Right lobe of liver (tissue), 6 donors: ENCODE results near the gene EIF3K. TPM values are rescaled to one million over a fixed set of nuclear protein-coding genes. Genes with fewer than 3 reads are reported as not detected.

Source experiments
- ATAC-seq, 4 donors: fragments of 200-7000 bp; cut with Tn5 transposase; one replicate each; pipeline ENCODE4 v1.9.1; 2020; ENCODE audit warnings: mild to moderate bottlenecking in 4 of 4, moderate library complexity in 4 of 4
- DNase-seq, 3 donors: peaks; one replicate each; pipeline ENCODE4 v3.0.0-alpha.2; 2020
- H3K27ac ChIP-seq, 3 donors: fragments of 200-600 bp; one replicate each; pipeline ENCODE4 v1.8.0; 2022
- H3K27me3 ChIP-seq, 2 donors: fragments of 200-600 bp; one replicate each; pipeline ENCODE4 v1.8.0; 2022
- H3K36me3 ChIP-seq, 4 donors: fragments of 200-600 bp; sonication (generic) in 1 of 4; one replicate each; pipeline versions ENCODE4 v1.5.1 to v1.8.0; 2017 to 2022; ENCODE audit warnings: control low read depth in 1 of 4
- H3K4me1 ChIP-seq, 4 donors: fragments of 200-600 bp; sonication (generic) in 1 of 4; one replicate each; pipeline versions ENCODE4 v1.5.1 to v1.8.0; 2017 to 2022; ENCODE audit warnings: control low read depth in 1 of 4
- H3K4me3 ChIP-seq, 3 donors: fragments of 200-600 bp; one replicate each; pipeline ENCODE4 v1.8.0; 2022
- H3K9me3 ChIP-seq, 4 donors: fragments of 200-600 bp; sonication (generic) in 1 of 4; one replicate each; pipeline versions ENCODE4 v1.5.1 to v1.8.0; 2017 to 2022; ENCODE audit warnings: control low read depth in 1 of 4
- CTCF ChIP-seq, 4 donors: fragments of 200-600 bp in 3 of 4; fragments of 450-650 bp in 1 of 4; IDR thresholded peaks; one replicate each; pipeline versions ENCODE4 v1.5.1 to v1.8.0; 2016 to 2022; ENCODE audit warnings: antibody characterized with exemption in 4 of 4, mild to moderate bottlenecking in 2 of 4
- POLR2A ChIP-seq: fragments of 450-650 bp; IDR thresholded peaks from one replicate; pipeline ENCODE4 v1.6.1; 2017; ENCODE audit warnings: antibody characterized with exemption, mild to moderate bottlenecking
- WGBS: methylation state at CpG from one replicate; pipeline ENCODE4 v1.1.6; 2018; ENCODE audit warnings: low coverage, low lambda C conversion rate; ENCODE audit not compliant: insufficient coverage; ENCODE audit errors: missing lambda C conversion rate; 5-methylcytosine and 5-hydroxymethylcytosine counted together
- intact Hi-C, 2 donors: fragments of 100-400 bp; cut with DNase I; formaldehyde crosslinking; loops; one replicate each; pipeline versions ENCODE4 v1.11.2 to v1.14.1; 2022
- total RNA-seq, 6 experiments: library from RNA; depleted of rRNA in 2 of 6; stranded (reverse); fragments of >200 nt in 2 of 6; fragmentation: NEBNext Ultra II Directional in 3 of 6; extraction: Animal tissue kit (Norgen Biotek cat#: 25700) in 3 of 6; gene quantifications; one replicate each; pipeline versions ENCODE4 v1.1.0 to v1.2.4, GENCODE V29; 2016 to 2023
- donor health status: DM: no; HTN: yes; CAD: no.
- donor health status: DM: no; HTN: no; CAD: no.
- donor health status: DM: no; HTN: no; CAD: no.
- donor health status: DM: no; HTN: yes; CAD: no.
- donor health status: DM: no; HTN: yes; CAD: no.

The EIF3K gene
- total RNA-seq, 6 experiments from 2014 or later: 86.3 to 305 (median 116) TPM

GRCh38 chr19:38634757-38635482, 15.9 kb downstream of the EIF3K start:
- no peaks in the 10 kb centered on the region for H3K27me3 ChIP-seq
- H3K36me3 ChIP-seq: peaks cover 0 to 10% (median 0%) of the 10 kb centered on the region in 4 donors
- DNase-seq (peak; percentile 73 to 77 (median 76)), ATAC-seq (peak; percentile 73 to 87 (median 80))
- no peaks in the 10 kb centered on the region for H3K9me3 ChIP-seq
- no peak overlapping the region for H3K4me3 ChIP-seq
- peaks cover 0 to 3% (median 0%) of the 10 kb centered on the region in 4 donors for H3K4me1 ChIP-seq
- H3K27ac ChIP-seq: no peak overlapping the region
- 32% methylated on average over 6 of the region's 17 CpGs for WGBS
- intact Hi-C loops: no loop called here
- peak; percentile 90 to 96 (median 96) for TF ChIP-seq CTCF (IDR thresholded peaks at IDR 0.05)
- TF ChIP-seq POLR2A: no peak

- peaks cover 0 to 9% (median 0%) of the 10 kb centered on the region in 4 donors for H3K36me3 ChIP-seq
- no peaks in the 10 kb centered on the region for H3K27me3 ChIP-seq
- DNase-seq (no peak), ATAC-seq (no peak)
- intact Hi-C loops: no loop called here
- peaks cover 0 to 3% (median 0%) of the 10 kb centered on the region in 4 donors for H3K4me1 ChIP-seq
- H3K27ac ChIP-seq: no peak overlapping the region
- no peak for TF ChIP-seq CTCF (IDR thresholded peaks at IDR 0.05)
- no peak for TF ChIP-seq POLR2A
- no peaks in the 10 kb centered on the region for H3K9me3 ChIP-seq
- H3K4me3 ChIP-seq: no peak overlapping the region
- WGBS: 82% methylated on average over 16 of the region's 17 CpGs
These were observed 16.8 kb downstream of the EIF3K start for GRCh38 chr19:38635483-38636399.

GRCh38 chr19:38638461-38638860, 19.5 kb downstream of the EIF3K start:
- DNase-seq: no peak
- Histone ChIP-seq H3K27ac (no peak overlapping the region), H3K27me3 (no peaks in the 10 kb centered on the region), H3K4me3 (no peak overlapping the region), H3K4me1 (peaks cover 0 to 3% (median 0%) of the 10 kb centered on the region in 4 donors), H3K9me3 (no peaks in the 10 kb centered on the region), H3K36me3 (peaks cover 0 to 7% (median 0%) of the 10 kb centered on the region in 4 donors)
- intact Hi-C loops: no loop called here
- WGBS: 100% methylated on average over 3 of the region's 3 CpGs
- no peak for TF ChIP-seq POLR2A
- no peak for TF ChIP-seq CTCF (IDR thresholded peaks at IDR 0.05)
- no peak for ATAC-seq

- peaks cover 0 to 7% (median 0%) of the 10 kb centered on the region in 4 donors for H3K36me3 ChIP-seq
- no peak for DNase-seq
- no peaks in the 10 kb centered on the region for H3K9me3 ChIP-seq
- intact Hi-C loops: loop anchor here in 1 of 2 donors (10.0 kb wide), 1 partner anchor 55 kb away; no protein-coding TSS in a partner anchor
- TF ChIP-seq POLR2A: no peak
- TF ChIP-seq CTCF (IDR thresholded peaks at IDR 0.05): no peak
- no peak overlapping the region for H3K27ac ChIP-seq
- H3K4me3 ChIP-seq: no peak overlapping the region
- no CpG with 5 or more reads among the region's 2 CpGs for WGBS
- H3K4me1 ChIP-seq: peaks cover 0 to 2% (median 0%) of the 10 kb centered on the region in 4 donors
- no peaks in the 10 kb centered on the region for H3K27me3 ChIP-seq
- no peak for ATAC-seq
These were observed 20.7 kb downstream of the EIF3K start for GRCh38 chr19:38639679-38640078.
